HG03060 (cell line): Measurements from ENCODE around the gene AIFM2.
"Not testable (repeated sequence)": the region's sequence is repeated elsewhere in the genome, so short reads cannot be mapped to it uniquely, and the experiment has no call there.

Source experiments
- ATAC-seq: cut with Tn5 transposase; IDR thresholded peaks from one replicate; pipeline ENCODE4 v1.9.1; 2021; ENCODE audit warnings: low read depth, moderate number of reproducible peaks; ENCODE audit not compliant: unreplicated experiment

AIFM2 gene

DNA sequence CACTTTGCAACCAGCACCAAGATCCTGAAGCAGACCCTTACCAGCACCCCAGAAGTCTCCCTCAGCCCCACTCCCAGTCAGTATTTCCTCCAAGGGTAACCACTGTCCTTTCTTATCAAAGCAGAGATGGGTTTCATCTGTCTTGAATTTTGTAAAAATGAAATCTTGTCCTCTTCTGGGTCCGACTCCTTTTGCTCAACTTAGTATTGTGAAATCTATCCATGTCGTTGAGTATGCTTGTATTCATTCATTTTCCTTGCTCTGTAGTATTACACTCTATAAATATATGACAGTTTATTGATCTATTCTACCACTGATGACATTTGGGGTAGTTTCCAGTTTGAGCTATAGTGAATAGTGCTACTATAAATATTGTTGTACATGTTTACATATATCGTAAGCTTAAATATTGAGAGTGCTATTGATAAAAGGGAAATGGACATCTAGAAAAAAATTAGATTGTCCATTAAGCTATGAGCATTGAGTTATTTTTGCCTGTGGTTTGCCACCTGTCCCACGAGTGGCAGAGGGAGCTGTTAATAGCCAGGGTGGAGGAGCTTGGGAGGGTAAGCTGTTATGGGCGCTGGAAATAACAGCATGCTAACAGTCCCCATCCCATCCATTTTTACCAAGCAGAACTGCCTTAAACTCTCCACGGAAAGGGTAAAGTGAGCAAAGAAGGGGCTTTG is 36.5 kb downstream of the AIFM2 start:
- no peak for ATAC-seq

DNA sequence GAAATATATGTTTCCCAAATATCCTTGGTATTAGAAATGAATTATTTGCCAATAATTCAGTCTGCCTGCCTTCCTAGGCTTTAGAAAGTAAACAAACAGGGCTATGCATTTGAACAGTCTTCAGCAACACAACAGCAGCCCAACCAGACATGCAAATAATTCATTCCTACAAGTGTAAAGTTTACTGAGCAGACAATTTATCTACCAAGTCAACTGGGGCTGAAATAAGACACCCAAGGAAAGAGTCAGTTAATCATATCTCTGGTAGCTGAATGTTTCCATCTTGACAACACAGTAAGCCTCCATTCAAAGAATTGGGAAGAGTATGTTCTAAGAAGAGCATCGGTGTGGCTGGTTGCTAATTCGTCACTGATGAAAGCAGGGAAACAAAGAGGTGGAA is 38.4 kb downstream of the AIFM2 start:
- no peak for ATAC-seq

DNA sequence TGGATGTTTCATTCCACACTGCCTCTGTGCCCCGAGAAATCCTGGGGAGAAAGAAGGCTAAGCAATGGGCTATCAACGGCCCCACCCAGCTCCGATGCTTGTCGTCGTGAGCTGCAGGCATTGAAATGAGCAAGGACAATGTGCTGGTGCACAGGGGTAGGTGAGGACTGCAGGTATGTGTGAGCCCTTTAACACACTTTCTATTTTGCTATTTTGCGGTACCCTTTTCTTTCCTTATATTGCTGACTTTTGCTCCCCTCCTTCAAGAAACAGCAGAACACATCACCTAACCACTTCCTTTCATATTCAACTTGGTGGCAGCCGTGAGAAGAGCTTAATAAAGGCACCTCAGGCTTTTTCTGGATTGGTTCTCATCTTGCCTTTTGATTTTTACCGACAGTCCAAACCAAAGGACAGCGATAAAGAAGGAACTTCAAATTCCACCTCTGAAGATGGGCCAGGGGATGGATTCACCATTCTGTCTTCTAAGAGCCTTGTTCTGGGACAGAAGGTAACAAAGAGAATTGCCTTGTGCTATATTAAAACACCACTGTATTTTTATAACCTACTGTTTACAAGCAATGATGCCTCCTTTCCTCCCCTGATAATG is 39.2 kb downstream of the AIFM2 start:
- ATAC-seq: no peak

DNA sequence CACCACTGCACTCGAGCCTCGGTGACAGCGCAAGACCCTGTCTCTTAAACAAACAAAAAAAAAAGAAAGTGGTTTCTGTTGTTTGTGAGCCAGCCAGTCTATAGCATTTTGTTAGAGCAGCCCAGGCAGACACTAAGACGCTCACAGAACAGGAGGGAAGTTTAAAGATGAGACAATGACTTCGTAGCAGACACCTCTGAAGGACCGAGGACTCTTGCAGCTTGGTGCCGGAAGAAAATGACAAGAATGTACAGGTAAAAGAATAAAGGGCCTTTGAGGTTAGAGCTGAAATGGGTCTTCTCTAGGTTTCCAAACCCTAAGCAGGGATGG is 40.3 kb downstream of the AIFM2 start:
- no peak for ATAC-seq

DNA sequence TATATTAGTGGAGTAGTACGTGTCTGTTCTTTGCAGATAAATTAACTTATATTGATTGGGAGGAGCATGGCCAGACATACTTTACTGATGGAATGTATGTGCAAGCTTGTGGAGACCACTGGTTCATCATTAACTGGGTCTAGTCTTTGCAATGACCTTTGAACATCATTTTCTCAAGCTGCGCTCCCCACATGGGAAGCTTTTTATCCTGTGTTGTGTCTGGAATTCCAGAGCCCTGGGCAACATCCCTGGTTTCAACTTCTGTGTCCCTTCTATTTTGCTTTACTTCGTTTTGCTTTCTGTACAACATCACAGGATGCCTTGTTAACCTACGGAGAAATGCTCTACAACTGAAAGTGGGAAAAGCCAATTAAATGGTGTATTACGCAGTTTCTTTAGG is 41.7 kb downstream of the AIFM2 start:
- no peak for ATAC-seq

DNA sequence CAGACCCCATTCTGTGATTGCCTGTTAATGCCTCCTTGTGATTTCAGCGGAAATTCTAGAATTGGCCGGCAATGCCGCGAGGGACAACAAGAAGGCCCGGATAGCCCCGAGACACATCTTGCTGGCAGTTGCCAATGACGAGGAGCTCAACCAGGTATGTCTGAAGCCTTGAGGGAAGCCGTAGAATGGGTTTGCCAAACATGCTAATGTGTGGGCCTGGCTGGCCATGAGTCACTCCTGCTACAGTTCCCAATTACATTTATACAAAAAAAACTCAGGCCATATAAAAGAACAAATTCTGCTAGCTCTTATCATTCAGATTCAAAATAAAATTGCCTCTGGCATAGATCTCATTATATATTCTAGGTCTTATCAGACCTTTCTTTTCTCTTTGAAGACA is 42.6 kb downstream of the AIFM2 start:
- ATAC-seq: no peak

DNA sequence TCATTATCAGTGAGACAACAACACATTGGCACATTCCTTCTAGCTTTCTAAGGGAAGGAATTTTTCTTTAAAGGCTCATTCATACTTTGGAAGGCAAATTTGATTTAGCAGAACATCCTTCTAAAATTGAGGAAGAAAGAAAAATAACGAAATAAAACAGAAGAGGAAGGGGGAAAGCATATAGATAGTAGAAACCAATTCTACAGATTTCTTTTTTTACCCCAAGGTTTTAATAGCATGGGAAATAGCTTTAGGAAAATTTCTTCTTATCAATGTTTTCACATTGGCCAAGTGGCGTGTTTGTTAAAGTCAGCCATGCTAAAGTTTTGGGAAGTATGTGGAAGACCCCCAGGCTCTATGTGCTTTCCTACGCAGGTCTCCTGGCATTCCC is 44.3 kb downstream of the AIFM2 start:
- no peak for ATAC-seq

DNA sequence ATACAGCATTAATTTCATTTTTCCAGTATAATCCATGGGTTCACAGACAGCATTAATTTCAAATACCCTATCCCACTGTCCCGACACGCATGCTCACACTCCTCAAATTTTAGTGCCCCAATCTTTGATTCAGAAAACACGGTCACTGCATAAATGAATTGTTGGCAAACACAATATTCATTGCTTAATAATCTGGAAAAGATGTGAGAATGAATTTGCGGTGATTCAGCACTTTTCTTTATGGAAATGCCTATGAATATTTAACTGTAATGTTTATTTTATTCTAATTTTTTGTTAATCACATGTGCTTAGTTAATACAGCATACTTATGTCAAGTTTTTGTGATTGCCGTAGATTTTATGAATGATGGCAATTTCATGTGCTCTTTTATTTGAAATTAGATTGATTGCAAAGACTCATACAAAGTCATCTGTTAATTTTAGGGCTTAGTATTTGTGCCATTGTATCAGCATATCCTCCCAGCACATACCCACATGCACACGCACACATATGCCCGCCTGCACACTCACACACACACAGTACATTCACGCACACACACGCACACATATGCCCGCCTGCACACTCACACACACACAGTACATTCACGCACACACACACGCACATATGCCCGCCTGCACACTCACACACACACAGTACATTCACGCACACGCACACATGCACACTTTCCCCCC is 44.9 kb downstream of the AIFM2 start:
- no peak for ATAC-seq

DNA sequence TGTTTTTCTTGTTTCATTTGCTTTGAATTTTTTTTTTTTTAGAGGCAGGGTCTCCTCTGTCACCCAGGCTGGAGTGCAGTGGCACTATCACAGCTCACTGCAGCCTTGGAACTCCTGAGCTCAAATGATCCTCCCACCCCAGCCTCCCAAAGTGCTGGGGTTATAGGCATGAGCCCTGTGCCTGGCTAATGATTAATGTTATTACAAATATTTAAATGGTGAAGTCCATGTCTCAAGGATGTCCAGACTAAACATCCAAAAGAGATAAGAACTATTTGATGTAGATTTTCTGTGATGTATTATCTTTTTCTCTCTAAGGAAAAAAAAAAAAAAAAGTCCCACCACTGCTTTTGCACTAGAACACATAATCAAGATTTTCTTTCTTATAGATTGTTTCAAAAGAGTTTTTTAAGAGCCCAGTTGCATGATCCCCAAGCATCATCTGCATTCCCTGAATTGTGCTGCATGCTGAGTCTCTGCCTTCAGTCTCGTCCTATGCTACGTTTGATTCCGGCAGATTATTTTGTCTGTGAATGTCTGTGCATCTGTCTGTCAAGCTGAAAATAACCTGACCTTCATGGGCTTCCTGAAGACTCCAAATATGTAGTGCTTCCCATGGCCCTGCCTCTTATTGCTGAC is 46.5 kb downstream of the AIFM2 start:
- ATAC-seq: no peak

DNA sequence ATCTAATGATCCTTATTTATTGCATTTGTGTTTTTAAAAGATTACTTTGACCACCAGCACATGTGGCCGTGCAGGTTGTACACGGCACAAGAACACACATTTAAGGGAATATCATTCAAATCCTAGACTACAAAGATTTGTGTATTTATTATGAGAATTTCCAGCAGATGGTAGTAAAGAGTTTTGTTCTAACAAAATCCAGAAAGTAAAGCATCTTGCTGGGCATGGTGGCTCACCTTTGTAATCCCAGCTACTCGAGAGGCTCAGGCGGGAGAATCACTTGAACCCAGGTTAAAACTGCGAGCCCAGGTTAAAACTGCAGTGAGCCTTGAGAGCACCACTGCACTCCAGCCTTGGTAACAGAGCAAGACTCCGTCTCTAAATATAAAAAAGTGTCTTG is 48.4 kb downstream of the AIFM2 start:
- no peak for ATAC-seq

DNA sequence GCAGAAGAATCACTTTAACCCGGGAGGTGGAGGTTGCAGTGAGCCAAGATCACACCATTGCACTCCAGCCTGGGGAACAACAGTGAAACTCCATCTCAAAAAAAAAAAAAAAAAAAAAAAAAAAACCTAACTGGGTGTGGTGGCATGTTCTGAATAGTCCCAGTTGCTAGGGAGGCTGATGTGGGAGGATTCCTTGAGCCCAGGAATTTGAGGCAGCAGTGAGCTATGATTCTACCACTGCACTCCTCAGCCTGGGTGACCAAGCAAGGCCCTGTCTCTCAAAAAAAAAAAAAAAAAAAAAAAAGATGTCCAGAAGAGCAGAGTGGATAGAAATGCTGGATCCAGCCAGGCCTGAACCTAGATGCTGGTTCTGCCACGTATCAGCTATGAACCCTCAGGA is 51.8 kb downstream of the AIFM2 start:
- not testable (repeated sequence) for ATAC-seq

DNA sequence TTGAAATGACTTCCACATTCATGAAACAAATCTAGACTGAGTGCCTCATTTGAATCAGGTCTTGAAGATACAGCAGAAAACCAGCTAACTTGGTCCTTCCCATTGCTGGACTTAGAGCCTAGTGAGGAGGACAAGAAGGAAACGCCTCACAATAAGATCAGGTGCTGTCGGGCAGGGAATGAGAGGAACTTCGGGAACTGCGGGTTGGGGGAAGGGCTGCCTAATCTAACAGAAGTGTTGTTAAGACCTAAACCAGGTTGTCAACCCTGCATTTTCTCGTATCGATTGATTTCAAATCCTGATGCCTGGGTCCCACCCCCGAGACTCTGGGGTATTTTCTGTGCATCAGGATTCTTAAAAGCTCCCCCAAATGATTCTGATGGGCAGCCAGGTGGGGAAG is 53.7 kb downstream of the AIFM2 start:
- ATAC-seq: no peak

DNA sequence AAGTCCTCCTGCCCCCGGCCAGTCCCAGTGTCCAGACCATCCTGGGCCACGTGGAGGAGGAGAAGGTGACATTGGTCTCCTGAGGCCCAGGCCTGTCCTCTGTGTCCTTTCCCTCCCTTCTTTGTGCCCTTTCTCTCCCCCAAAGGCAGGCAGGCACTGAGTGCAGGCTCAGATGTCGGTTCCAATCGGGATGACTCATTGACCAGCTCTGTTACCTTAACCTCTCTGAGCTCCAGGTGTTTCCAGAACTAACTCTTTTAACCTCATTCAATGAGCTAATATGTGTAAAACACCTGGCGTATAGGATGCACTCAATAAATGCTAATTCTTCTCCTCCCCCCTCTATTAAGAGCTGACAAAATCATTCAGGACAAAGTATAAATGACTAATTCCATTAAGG is 54.3 kb downstream of the AIFM2 start:
- no peak for ATAC-seq

DNA sequence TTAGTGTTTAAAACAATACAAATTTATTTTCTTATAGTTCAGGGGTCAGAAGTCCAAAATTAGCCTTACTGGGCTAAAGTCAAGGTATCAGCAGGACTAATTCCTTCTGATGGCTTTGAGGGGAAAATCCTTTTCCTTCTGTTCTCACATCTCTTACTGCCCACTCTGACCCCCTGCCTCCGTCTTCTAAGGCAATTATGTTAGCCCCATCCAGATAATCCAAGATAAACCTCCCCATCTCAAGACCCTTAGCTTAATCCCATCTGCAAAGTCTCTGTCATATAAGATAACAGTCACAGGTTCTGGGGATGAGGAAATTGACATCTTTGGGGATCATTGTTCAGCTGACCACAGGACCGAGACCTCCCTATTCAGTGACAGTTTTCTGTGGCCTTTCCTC is 57.7 kb downstream of the AIFM2 start:
- no peak for ATAC-seq

DNA sequence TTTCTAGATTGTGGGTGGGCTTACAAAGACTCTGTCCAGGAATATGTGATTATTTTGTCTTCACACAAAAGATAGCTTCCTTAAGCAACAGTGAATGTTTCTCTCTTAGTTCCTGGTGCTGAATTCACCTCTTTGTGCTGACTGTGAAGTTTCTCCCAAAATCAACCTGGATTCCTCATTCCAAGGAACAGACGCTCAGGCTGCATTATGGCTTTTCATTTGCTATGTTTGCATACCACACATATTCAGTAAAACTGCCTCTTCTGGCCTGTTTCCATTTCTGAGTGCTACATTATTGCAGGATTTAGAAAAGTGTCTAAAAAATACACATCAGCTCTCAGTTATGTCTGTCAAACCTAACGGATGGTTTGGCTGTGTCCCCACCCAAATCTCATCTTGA is 58.5 kb downstream of the AIFM2 start:
- ATAC-seq: no peak

DNA sequence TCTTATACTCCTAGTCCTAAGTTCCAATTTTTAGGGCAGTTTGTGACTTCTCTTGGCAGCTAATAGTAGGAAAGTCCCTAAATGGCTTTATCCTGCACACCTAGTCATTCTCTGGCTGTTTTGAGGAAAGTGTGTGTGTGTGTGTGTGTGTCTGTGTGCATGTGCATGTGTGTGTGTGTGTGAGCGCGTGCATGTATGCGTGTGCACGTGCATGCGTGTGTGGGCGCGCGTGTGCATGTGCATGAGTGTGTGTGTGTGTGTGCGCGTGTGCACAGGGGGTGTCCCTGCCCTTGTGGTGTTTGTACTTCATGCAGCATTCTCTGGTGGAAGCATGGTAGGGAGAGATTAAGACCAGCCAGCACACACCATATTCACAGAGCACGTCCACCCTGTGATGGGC is 61.8 kb downstream of the AIFM2 start:
- no peak for ATAC-seq

DNA sequence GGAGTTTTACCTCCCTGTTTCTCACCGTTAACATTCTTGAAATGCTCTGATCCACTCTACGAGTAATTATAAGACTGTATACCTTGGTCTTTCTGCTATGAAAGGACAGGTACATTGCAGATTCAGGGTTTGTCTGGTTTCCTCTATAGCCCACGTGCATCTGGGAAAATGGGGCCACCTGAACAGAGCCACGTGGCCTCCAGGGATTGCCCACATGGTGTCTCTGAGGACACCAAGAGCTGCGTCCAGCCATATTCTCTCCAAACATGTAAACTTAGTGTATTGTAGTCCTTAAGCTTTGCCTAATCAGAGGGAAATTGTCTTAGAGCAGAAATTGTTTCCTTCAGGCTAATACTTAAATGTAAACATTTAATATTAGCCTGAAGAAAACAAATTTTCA is 63.3 kb downstream of the AIFM2 start:
- ATAC-seq: no peak

DNA sequence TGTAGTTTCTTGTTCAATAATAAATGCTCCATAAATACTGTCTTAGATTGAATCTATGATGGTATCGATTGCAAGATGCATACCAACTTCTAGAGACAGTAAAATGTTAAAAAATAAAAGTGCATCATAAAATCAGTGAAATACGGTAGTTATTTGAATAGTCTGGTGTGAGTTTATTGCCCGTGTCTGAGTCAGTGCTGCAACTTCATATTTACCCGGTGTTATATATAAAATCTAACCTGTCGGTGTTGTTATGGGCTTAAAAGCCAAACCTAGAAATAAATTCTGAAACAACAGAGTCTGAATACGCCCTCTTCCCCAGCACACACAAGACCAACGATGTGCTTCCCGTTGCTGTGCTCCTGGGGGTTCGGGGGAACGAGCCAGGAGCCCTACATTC is 63.7 kb downstream of the AIFM2 start:
- ATAC-seq: no peak

DNA sequence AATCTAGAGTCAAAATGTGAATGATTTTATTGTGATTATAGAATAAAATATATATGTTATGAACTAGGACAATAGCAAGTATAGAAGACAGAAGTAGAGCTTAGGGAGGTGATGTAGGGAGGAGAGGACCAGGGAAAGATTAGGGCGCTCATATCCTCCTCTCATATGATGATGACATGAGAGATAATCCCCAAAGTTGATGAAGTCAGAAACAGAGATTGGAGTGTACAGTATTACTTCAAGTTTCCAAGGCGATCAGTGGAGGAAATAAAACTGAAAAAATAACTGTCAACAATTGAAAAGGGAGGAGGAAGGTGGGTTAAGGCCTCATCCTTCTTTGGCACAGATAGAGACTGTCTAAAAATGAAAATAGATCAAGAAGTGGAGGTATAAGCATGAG is 65.0 kb downstream of the AIFM2 start:
- ATAC-seq: no peak

DNA sequence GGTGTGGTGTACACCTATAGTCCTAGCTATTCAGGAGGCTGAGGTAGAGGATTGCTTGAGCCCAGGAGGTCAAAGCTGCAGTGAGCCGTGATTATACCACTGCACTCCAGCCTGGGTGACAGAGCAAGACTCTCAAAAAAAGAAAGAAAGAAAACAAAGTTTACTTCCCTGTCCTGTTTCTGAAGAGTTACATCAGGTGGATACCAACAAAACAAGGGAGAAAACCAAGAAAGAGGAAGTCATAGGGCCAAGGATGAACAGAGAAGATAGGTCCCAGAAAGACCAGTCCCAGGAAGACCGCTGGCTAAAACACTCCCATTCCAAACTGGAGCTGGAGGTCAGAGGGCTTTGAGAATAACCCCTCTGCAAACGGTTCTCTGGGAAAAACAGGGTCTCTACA is 66.4 kb downstream of the AIFM2 start:
- no peak for ATAC-seq

DNA sequence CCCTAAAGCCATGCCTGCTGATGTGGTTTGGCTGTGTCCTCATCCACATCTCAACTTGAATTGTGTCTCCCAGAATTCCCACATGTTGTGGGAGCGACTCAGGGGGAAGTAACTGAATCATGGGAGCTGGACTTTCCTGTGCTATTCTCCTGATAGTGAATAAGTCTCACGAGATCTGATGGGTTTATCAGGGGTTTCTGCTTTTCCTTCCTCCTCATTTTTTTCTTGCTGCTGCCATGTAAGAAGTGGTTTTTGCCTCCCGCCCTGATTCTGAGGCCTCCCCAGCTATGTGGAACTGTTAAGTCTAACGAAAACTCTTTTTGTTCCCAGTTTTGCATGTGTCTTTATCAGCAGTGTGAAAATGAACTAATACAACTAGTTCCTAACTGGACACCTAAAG is 68.1 kb downstream of the AIFM2 start:
- ATAC-seq: no peak
